HG03565 (cell line): ENCODE measurements around the gene CCNY.

Source experiments
- ATAC-seq: cut with Tn5 transposase; IDR thresholded peaks from one replicate; pipeline ENCODE4 v1.9.1; 2021; ENCODE audit warnings: mild to moderate bottlenecking, moderate library complexity; ENCODE audit not compliant: unreplicated experiment

The CCNY gene

GRCh38 chr10:35331894-35332640 is 4.2 kb upstream of the CCNY start:
- no peak for ATAC-seq

GRCh38 chr10:35334297-35334696 is 2.0 kb upstream of the CCNY start:
- ATAC-seq, result no peak

GRCh38 chr10:35335133-35336083 is 901 bp upstream of the CCNY start:
- ATAC-seq, result no peak

GRCh38 chr10:35336921-35337823 is 863 bp downstream of the CCNY start:
- no peak for ATAC-seq

GRCh38 chr10:35339942-35340341 is 3.6 kb downstream of the CCNY start:
- ATAC-seq, result peak; percentile 53

GRCh38 chr10:35340975-35341374 is 4.7 kb downstream of the CCNY start:
- ATAC-seq, result no peak

- ATAC-seq, result peak; percentile 82
Observed at GRCh38 chr10:35341521-35341920, 5.2 kb downstream of the CCNY start.

- no peak for ATAC-seq
Observed at GRCh38 chr10:35342183-35342753, 6.0 kb downstream of the CCNY start.

- ATAC-seq, result no peak
Observed at GRCh38 chr10:35343739-35344138, 7.4 kb downstream of the CCNY start.

- no peak for ATAC-seq
Observed at GRCh38 chr10:35345383-35345742, 9.1 kb downstream of the CCNY start.

- no peak for ATAC-seq
Observed at GRCh38 chr10:35346248-35346647, 9.9 kb downstream of the CCNY start.

- ATAC-seq, result no peak
Observed at GRCh38 chr10:35347121-35347562, 10.8 kb downstream of the CCNY start.

- ATAC-seq, result no peak
Observed at GRCh38 chr10:35347899-35348608, 11.7 kb downstream of the CCNY start.

- no peak for ATAC-seq
Observed at GRCh38 chr10:35348609-35349388, 12.5 kb downstream of the CCNY start.

GRCh38 chr10:35349389-35349915 is 13.1 kb downstream of the CCNY start:
- no peak for ATAC-seq

- ATAC-seq, result no peak
Observed at GRCh38 chr10:35351021-35351420, 14.7 kb downstream of the CCNY start.

GRCh38 chr10:35352097-35352496 is 15.8 kb downstream of the CCNY start:
- no peak for ATAC-seq

GRCh38 chr10:35352512-35352911 is 16.2 kb downstream of the CCNY start:
- no peak for ATAC-seq

- ATAC-seq, result no peak
Observed at GRCh38 chr10:35353395-35353794, 17.1 kb downstream of the CCNY start.
